MCF 10A (cell line): ENCODE data around the gene TNFRSF9. TPM values are rescaled to one million over a fixed set of nuclear protein-coding genes. Genes with fewer than 3 reads are reported as not detected.
"Not testable (repeated sequence)": the region's sequence is repeated elsewhere in the genome, so short reads cannot be mapped to it uniquely, and the experiment has no call there.

ENCODE experiments used
- BruUV-seq: library from RNA; stranded (reverse); fragments of 400-500 nt; replicated peaks from 2 replicates; lab custom pipeline; 2021; lab: Mats Ljungman, UMichigan
- CTCF ChIA-PET: fragments of 300-600 bp; sonication (Branson Sonifier 250); formaldehyde crosslinking; extraction: SDS; loops from one replicate; lab custom pipeline; 2021; ENCODE audit warnings: antibody characterized with exemption, inconsistent platforms; lab: Yijun Ruan, JAX
- POLR2A ChIA-PET: fragments of 300-600, 350-650 bp; sonication (Branson Sonifier 250); formaldehyde crosslinking; extraction: SDS; loops from one replicate; lab custom pipeline; 2020; ENCODE audit warnings: antibody characterized with exemption, inconsistent platforms; lab: Yijun Ruan, JAX
- DNase-seq: peaks from one replicate; pipeline ENCODE4 v3.0.0-alpha.2; 2018; ENCODE audit not compliant: unreplicated experiment
- H3K27ac Mint-ChIP-seq: one replicate; pipeline ENCODE4 v1.8.0; 2022; ENCODE audit warnings: mild to moderate bottlenecking, low read depth, mixed read lengths; ENCODE audit not compliant: unreplicated experiment
- H3K27me3 Mint-ChIP-seq: one replicate; pipeline ENCODE4 v1.8.0; 2022; ENCODE audit warnings: mixed read lengths; ENCODE audit not compliant: insufficient read depth, unreplicated experiment
- H3K36me3 Mint-ChIP-seq: one replicate; pipeline ENCODE4 v1.8.0; 2022; ENCODE audit warnings: mild to moderate bottlenecking, moderate library complexity, mixed read lengths; ENCODE audit not compliant: insufficient read depth, unreplicated experiment
- H3K4me1 Mint-ChIP-seq: one replicate; pipeline ENCODE4 v1.8.0; 2022; ENCODE audit warnings: mixed read lengths; ENCODE audit not compliant: insufficient read depth, unreplicated experiment
- H3K4me3 Mint-ChIP-seq: one replicate; pipeline ENCODE4 v1.8.0; 2022; ENCODE audit warnings: mild to moderate bottlenecking, moderate library complexity, mixed read lengths; ENCODE audit not compliant: unreplicated experiment
- H3K9me3 Mint-ChIP-seq: one replicate; pipeline ENCODE4 v1.8.0; 2022; ENCODE audit warnings: mixed read lengths; ENCODE audit not compliant: unreplicated experiment
- CTCF ChIP-seq: fragments of 200-600 bp; IDR thresholded peaks from one replicate; pipeline ENCODE4 v1.8.0; 2022; ENCODE audit warnings: antibody characterized with exemption, mild to moderate bottlenecking; ENCODE audit not compliant: unreplicated experiment
- intact Hi-C: fragments of 100-400 bp; cut with micrococcal nuclease; formaldehyde crosslinking; loops from 2 replicates; pipeline ENCODE4 v1.14.1; 2022
- total RNA-seq: library from RNA; stranded (reverse); gene quantifications from 2 replicates; pipeline ENCODE4 v1.2.3, GENCODE V29; 2022

TNFRSF9 gene
- total RNA-seq, 1 experiment from 2014 or later: 0.98 TPM

GRCh38 chr1:7953850-7954609 lies 13.4 kb upstream of the TNFRSF9 start:
- TF ChIP-seq CTCF: no peak
- CTCF ChIA-PET: no interaction called here
- BruUV-seq: no TSS peak
- Mint-ChIP-seq H3K27ac (peak overlapping the region; percentile 85), H3K36me3 (no peaks in the 10 kb centered on the region), H3K4me1 (peaks cover 3% of the 10 kb centered on the region), H3K9me3 (no peaks in the 10 kb centered on the region), H3K4me3 (peak overlapping the region; percentile 73), H3K27me3 (no peaks in the 10 kb centered on the region)
- peak; percentile 73 for DNase-seq
- intact Hi-C loops: no loop called here
- POLR2A ChIA-PET: interaction anchor here (0.7 kb wide), 1 partner anchor 257 kb away, joined by 3 read pairs; no protein-coding TSS in a partner anchor

- H3K27ac Mint-ChIP-seq, CTCF ChIA-PET, H3K36me3 Mint-ChIP-seq, H3K4me3 Mint-ChIP-seq, intact Hi-C loops, BruUV-seq, H3K4me1 Mint-ChIP-seq, POLR2A ChIA-PET, H3K9me3 Mint-ChIP-seq, H3K27me3 Mint-ChIP-seq, DNase-seq: not testable (repeated sequence)
Measured at GRCh38 chr1:7952791-7953190, 12.2 kb upstream of the TNFRSF9 start.

- POLR2A ChIA-PET: interaction anchor here (0.5 to 1.3 kb wide), 6 partner anchors 9 to 525 kb away, joined by 3 to 13 read pairs (median 4); partner anchors contain the start of genes PARK7 and TNFRSF9
- intact Hi-C loops: no loop called here
- Mint-ChIP-seq H3K4me1 (peaks cover 8% of the 10 kb centered on the region), H3K4me3 (no peak overlapping the region), H3K36me3 (no peaks in the 10 kb centered on the region), H3K9me3 (no peaks in the 10 kb centered on the region), H3K27ac (no peak overlapping the region), H3K27me3 (no peaks in the 10 kb centered on the region)
- no peak for TF ChIP-seq CTCF
- DNase-seq: peak; percentile 50
- no TSS peak for BruUV-seq
- CTCF ChIA-PET: interaction anchor here (0.5 to 1.4 kb wide), 3 partner anchors 27 to 282 kb away, joined by 3 to 4 read pairs (median 4); no protein-coding TSS in a partner anchor
Measured at GRCh38 chr1:7948960-7949359, 8.3 kb upstream of the TNFRSF9 start.

GRCh38 chr1:7943251-7943650 lies 2.6 kb upstream of the TNFRSF9 start:
- Mint-ChIP-seq H3K4me3 (no peak overlapping the region), H3K27ac (no peak overlapping the region), H3K36me3 (no peaks in the 10 kb centered on the region), H3K27me3 (peaks cover 30% of the 10 kb centered on the region), H3K4me1 (peaks cover 30% of the 10 kb centered on the region), H3K9me3 (no peaks in the 10 kb centered on the region)
- intact Hi-C loops: no loop called here
- CTCF ChIA-PET: interaction anchor here (0.6 kb wide), 1 partner anchor 19 kb away, joined by 3 read pairs; the partner anchor contains the start of gene PARK7
- no TSS peak for BruUV-seq
- POLR2A ChIA-PET: interaction anchor here (0.5 kb wide), 1 partner anchor 34 kb away, joined by 4 read pairs; no protein-coding TSS in a partner anchor
- no peak for DNase-seq
- TF ChIP-seq CTCF: no peak
